Renal cortex interstitium (tissue), 15 donors: ENCODE measurements around the gene INO80D. TPM values are rescaled to one million over a fixed set of nuclear protein-coding genes. Genes with fewer than 3 reads are reported as not detected.
"Not testable (repeated sequence)": the region's sequence is repeated elsewhere in the genome, so short reads cannot be mapped to it uniquely, and the experiment has no call there.

Experiments used
- DNase-seq, 11 donors: peaks; one replicate each; pipeline ENCODE4 v3.0.0-alpha.2; 2013; ENCODE audit warnings: low read depth in 9 of 11, low spot score in 4 of 11; ENCODE audit errors: extremely low read depth in 1 of 11
- long read RNA-seq, 16 experiments: transcript quantifications; one replicate each; lab custom pipeline, GENCODE V29; 2026
- polyA plus RNA-seq, 3 donors: library from polyadenylated mRNA; unstranded; fragments of 120-200 nt; gene quantifications; one replicate each; pipeline ENCODE4 v1.2.1, GENCODE V29; 2013; ENCODE audit not compliant: insufficient read length in 3 of 3

The INO80D gene
- polyA plus RNA-seq, result 10 to 100 TPM in 2 of 3 donors, 1 to 10 TPM in 1; 8.8 to 10.8 (median 10.1) TPM
- long read RNA-seq, donor 1, result 0 reads
- long read RNA-seq, donor 2, result 0 reads
- long read RNA-seq, donor 3, result 0 reads
- long read RNA-seq, donor 4, result 0 reads
- long read RNA-seq, donor 5, result 0 reads
- long read RNA-seq, donor 6, partial matches to known transcripts, result 7 of 7 reads
- long read RNA-seq, donor 6, other reads (novel, unspliced or antisense), result 0 of 7 reads
- long read RNA-seq, donor 7, result 0 reads
- long read RNA-seq, donor 8, result 0 reads
- long read RNA-seq, donor 9, result 0 reads
- long read RNA-seq, donor 10, result 0 reads
- long read RNA-seq, donor 11, result 0 reads
- long read RNA-seq, donor 12, result 0 reads
- long read RNA-seq, donor 13, result 0 reads
- long read RNA-seq, donor 14, result 0 reads
- long read RNA-seq, donor 15, result 0 reads
- long read RNA-seq, donor 16, partial matches to known transcripts, result 7 of 7 reads
- long read RNA-seq, donor 16, other reads (novel, unspliced or antisense), result 0 of 7 reads

DNA sequence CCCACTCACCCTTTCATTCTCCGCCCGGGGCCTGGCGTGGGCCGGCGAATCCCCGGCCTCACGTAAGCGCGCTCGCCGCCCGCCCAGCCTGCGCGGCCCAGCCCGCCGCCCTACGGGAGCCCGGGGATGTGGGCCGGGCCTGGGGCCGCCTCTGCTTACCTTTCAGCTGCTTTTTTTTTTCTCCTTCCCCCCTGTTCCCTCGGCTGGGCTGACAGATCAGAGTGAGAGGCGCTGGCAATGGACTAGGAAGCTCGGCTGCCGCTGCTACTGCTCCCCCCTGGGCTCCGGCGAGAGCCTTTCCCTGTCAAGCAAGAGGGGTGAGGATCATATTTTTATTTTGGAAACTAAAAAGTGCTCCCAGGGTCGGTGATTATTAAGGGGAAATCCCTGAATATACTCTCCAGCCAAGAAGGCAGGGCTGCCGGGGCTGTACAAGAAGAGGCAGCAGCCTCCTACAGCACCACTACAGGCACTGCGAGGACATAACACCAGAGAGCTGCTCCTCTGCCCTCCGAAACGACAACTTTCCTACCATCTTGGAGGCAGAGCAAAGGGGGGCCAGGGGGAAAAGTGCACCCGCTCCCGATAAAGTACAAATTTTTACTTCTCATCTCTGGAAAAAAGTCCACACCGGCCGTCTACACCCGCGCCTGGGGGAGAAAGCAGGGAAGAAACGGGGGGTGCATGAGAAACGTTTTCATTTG, at the start of gene INO80D:
TSS of gene INO80D (minus strand) at position 433 of the 704 bp plus-strand sequence. CDS start 23,158 bp downstream, outside the sequence.
- peak; percentile 66 to 81 (median 75) for DNase-seq

DNA sequence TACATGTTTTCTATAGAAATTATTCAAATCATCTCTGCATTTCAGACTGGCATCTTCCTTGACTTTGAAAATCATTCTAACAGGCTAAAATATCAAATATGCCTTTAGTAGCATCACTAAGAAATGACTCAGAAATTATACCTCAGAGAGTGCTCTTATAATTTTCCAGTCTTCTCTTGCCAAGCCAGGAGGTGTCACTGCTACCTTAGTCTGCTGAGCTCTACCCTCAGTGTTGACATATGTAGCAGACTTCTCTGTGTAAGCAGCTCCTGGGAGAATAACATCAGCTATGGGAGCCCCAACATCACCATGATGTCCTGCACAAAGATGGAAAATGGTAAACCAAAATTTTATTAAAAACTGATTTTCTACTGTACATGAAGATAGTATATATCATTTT, 41.7 kb upstream of the INO80D start:
- DNase-seq, result no peak

DNA sequence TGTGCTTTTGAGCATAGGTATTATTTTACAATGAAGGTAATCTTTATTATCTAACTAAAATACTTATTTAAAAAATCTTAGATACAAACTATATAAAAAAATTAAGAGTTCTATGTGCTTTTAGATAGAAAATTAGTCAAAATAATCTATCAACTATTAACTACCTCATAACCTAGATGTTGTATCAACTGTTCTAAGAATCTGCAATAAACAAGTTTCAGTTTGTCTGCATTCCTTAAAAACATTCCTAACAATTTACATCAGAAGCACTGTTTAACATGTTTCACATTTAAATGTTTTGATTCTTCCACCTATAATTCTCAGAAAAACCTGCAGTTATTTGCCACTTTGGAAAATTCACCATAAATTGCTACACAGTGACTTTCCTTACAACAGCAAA, 39.9 kb upstream of the INO80D start:
- no peak for DNase-seq

GRCh38 chr2:206122569-206122968, 36.6 kb upstream of the INO80D start:
- not testable (repeated sequence) for DNase-seq

DNA sequence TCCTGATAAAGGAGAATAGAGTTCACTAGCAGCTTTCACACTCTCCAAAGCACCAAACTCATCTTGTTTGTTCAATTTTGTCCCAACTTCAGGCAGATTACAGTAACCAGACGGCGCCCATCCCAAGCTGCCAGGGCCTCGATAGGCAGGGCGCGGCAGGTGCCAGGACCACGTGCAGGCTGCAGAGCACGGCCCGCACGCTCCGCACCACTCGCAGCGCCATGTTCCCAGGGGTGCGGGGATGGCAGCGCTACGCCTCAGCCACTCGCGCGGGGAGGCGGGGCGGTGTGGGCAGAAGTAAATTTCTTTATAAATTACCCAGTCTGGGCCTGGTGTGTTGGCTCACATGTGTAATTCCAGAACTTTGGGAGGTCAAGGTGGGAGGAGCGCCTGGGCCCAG, 30.3 kb upstream of the INO80D start:
- DNase-seq, result no peak

GRCh38 chr2:206115026-206115578, 29.1 kb upstream of the INO80D start:
- DNase-seq, result no peak

- DNase-seq, result no peak
These were observed 27.0 kb upstream of the INO80D start for GRCh38 chr2:206112846-206113547.

- no peak for DNase-seq
These were observed 26.1 kb upstream of the INO80D start for GRCh38 chr2:206112108-206112507.

DNA sequence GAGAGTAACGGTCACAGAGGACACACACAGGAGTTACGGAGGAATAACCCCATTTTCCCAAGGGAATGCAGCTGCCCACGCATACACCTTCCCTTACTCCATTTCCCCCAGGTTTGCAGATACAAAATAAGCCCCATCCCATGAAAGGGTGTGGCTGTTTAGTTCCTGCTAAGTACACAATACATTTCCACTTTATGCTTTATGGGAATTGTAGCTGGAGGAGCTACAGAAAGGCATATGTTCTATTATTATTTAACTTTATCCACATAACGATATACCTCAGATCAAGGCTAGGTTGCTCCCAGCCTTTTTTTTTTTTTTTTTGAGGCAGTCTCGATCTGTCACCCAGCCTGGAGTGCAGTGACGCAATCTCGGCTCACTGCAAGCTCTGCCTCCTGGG, 22.7 kb upstream of the INO80D start:
- DNase-seq, result no peak

GRCh38 chr2:206105541-206105940, 19.6 kb upstream of the INO80D start:
- DNase-seq, result no peak

DNA sequence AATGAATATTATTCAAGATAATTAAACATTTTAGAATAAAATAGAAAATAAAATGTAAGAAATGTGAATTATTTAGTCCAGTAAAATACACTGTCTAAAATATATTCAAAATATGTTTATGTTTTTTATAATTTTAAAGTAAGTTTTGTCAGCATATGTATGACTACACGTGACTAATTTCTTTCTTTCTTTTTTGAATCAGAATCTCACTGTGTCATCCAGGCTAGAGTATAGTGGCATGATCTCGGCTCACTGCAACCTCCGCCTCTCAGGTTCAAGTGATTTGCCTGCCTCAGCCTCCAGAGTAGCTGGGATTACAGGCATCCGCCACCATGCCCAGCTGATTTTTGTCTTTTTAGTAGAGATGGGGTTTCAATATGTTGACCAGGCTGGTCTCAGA, 19.1 kb upstream of the INO80D start:
- DNase-seq, result no peak

- DNase-seq, result not testable (repeated sequence)
These were observed 12.9 kb upstream of the INO80D start for GRCh38 chr2:206098872-206099271.

- DNase-seq, result no peak
These were observed 12.5 kb upstream of the INO80D start for GRCh38 chr2:206098471-206098870.

GRCh38 chr2:206096876-206097275, 10.9 kb upstream of the INO80D start:
- DNase-seq, result no peak

DNA sequence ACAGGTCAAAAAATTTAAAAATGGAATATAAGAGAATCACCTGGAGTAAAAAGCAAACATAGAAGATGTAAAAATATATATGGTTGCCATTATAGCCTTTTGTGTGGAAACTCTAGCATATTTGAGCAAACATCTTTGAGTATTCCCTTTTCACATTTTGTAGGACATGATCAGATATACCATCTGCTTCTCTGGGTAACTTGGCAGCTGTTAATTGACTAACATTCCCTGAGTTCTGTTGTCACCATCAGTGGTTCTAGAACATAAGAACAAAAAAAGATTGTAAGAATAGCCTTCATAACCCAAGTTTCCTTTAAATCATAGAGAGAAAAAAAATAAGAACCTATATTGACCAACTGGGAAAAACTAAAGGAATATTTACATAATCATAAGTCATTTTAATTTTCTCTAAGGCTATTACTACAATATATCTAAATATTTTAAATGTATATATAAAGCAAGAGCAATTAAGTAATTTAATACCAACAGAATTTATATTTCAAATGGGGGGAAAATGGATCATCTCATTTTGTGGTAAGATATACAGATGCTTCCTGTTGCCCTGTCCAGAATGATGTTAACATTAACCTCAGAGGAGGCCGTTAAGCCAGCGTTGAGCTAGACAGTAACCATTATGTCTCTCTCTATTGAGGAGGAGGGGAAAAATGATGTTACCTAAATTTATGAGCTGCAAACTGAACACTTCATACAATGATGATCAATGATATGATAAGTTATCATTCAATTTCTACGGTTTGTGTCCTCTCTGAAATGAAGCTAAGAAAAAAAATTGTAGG, 9.8 kb upstream of the INO80D start:
- no peak for DNase-seq

DNA sequence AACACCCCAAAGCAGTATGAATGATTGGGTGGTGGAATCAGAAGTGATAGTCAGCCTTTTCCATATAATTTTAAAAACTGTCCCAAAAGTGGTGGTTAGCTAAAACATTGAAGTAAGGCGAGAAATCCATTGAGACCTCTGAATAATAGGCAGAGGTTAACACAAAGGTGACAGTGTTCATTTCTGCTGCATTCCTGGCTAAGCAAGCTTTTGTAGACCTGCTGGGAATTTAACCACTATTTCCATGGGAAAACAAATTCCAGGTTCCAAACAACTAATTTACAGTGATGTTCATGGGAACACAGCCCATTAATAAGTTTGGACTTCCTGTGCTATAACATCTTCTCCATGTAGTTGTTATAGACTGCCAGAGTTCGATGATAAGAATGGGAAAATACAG, 6.3 kb upstream of the INO80D start:
- no peak for DNase-seq

DNA sequence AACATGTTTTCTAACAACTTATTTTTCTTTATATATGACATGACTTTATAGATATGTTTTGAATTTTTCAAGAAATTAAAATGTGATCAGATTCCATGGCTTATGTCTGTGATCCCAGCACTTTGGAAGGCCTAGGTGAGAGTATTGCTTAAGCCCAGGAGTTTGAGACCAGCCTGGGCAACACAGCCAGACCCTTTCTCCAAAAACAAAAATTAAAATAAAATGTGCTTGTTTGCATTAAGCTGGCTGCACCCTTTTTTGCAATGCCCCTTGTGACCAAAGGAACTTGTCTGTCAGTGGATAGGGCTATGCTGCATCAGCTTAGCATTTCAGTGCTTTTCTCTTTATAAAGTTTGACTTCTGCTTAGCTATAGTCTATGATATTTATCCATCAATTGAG, 2.3 kb upstream of the INO80D start:
- DNase-seq, result no peak

DNA sequence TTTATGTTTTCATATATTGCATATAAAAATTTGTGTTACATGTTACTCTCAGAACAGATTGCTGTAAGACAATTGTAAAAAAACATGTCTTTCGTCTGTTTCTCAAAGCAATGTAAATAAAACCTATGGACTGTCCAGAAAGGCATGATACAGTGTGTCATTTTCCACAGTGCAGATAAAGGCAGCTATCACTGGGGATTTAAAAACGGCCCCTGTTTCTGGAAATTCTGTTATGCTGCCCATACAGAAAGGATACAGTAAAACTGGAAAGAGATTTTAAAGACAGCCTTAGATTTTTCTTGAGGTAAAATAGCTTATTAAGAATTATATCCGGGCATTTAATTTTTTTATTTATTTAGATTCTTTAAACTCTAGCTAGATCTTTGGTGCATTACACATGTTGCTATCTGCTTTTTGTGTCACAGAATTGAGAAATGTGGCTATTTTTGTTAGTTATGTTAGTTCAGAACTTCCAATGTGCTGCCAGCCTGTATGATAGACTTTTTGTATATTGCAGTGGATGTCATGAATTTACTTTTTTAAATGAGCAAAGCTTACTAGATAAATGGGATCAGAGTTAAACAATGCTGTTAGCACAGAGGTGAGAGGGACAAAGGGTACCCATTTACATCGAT, 859 bp upstream of the INO80D start:
- DNase-seq, result peak in 1 of 11 donors; percentile 17
